Right lobe of liver (tissue), 6 donors: ENCODE results near the gene SGCG. TPM values are rescaled to one million over a fixed set of nuclear protein-coding genes. Genes with fewer than 3 reads are reported as not detected.
"Not testable (repeated sequence)": the region's sequence is repeated elsewhere in the genome, so short reads cannot be mapped to it uniquely, and the experiment has no call there.

Experiments used
- ATAC-seq, 4 donors: fragments of 200-7000 bp; cut with Tn5 transposase; one replicate each; pipeline ENCODE4 v1.9.1; 2020; ENCODE audit warnings: mild to moderate bottlenecking in 4 of 4, moderate library complexity in 4 of 4
- DNase-seq, 3 donors: peaks; one replicate each; pipeline ENCODE4 v3.0.0-alpha.2; 2020
- H3K27ac ChIP-seq, 3 donors: fragments of 200-600 bp; one replicate each; pipeline ENCODE4 v1.8.0; 2022
- H3K27me3 ChIP-seq, 2 donors: fragments of 200-600 bp; one replicate each; pipeline ENCODE4 v1.8.0; 2022
- H3K36me3 ChIP-seq, 4 donors: fragments of 200-600 bp; sonication (generic) in 1 of 4; one replicate each; pipeline versions ENCODE4 v1.5.1 to v1.8.0; 2017 to 2022; ENCODE audit warnings: control low read depth in 1 of 4
- H3K4me1 ChIP-seq, 4 donors: fragments of 200-600 bp; sonication (generic) in 1 of 4; one replicate each; pipeline versions ENCODE4 v1.5.1 to v1.8.0; 2017 to 2022; ENCODE audit warnings: control low read depth in 1 of 4
- H3K4me3 ChIP-seq, 3 donors: fragments of 200-600 bp; one replicate each; pipeline ENCODE4 v1.8.0; 2022
- H3K9me3 ChIP-seq, 4 donors: fragments of 200-600 bp; sonication (generic) in 1 of 4; one replicate each; pipeline versions ENCODE4 v1.5.1 to v1.8.0; 2017 to 2022; ENCODE audit warnings: control low read depth in 1 of 4
- POLR2A ChIP-seq: fragments of 450-650 bp; IDR thresholded peaks from one replicate; pipeline ENCODE4 v1.6.1; 2017; ENCODE audit warnings: antibody characterized with exemption, mild to moderate bottlenecking
- WGBS: methylation state at CpG from one replicate; pipeline ENCODE4 v1.1.6; 2018; ENCODE audit warnings: low coverage, low lambda C conversion rate; ENCODE audit not compliant: insufficient coverage; ENCODE audit errors: missing lambda C conversion rate; 5-methylcytosine and 5-hydroxymethylcytosine counted together
- intact Hi-C, 2 donors: fragments of 100-400 bp; cut with DNase I; formaldehyde crosslinking; loops; one replicate each; pipeline versions ENCODE4 v1.11.2 to v1.14.1; 2022
- total RNA-seq, 6 experiments: library from RNA; depleted of rRNA in 2 of 6; stranded (reverse); fragments of >200 nt in 2 of 6; fragmentation: NEBNext Ultra II Directional in 3 of 6; extraction: Animal tissue kit (Norgen Biotek cat#: 25700) in 3 of 6; gene quantifications; one replicate each; pipeline versions ENCODE4 v1.1.0 to v1.2.4, GENCODE V29; 2016 to 2023
- TF ChIP-seq, protein P1 (sequence below), 4 donors: fragments of 200-600 bp in 3 of 4; fragments of 450-650 bp in 1 of 4; IDR thresholded peaks; one replicate each; pipeline versions ENCODE4 v1.5.1 to v1.8.0; 2016 to 2022; ENCODE audit warnings: antibody characterized with exemption in 4 of 4, mild to moderate bottlenecking in 2 of 4
- donor health status: DM: no; HTN: yes; CAD: no.
- donor health status: DM: no; HTN: no; CAD: no.
- donor health status: DM: no; HTN: no; CAD: no.
- donor health status: DM: no; HTN: yes; CAD: no.
- donor health status: DM: no; HTN: yes; CAD: no.

The SGCG gene
- total RNA-seq, 6 experiments from 2014 or later: not detected

- Histone ChIP-seq H3K36me3 (no peaks in the 10 kb centered on the region), H3K27me3 (no peaks in the 10 kb centered on the region), H3K4me1 (no peaks in the 10 kb centered on the region), H3K27ac (no peak overlapping the region), H3K4me3 (no peak overlapping the region), H3K9me3 (no peaks in the 10 kb centered on the region)
- no peak for ATAC-seq
- WGBS: 24% methylated on average over 5 of the region's 5 CpGs
- intact Hi-C loops: no loop called here
- no peak for DNase-seq
- TF ChIP-seq, protein P1, sequence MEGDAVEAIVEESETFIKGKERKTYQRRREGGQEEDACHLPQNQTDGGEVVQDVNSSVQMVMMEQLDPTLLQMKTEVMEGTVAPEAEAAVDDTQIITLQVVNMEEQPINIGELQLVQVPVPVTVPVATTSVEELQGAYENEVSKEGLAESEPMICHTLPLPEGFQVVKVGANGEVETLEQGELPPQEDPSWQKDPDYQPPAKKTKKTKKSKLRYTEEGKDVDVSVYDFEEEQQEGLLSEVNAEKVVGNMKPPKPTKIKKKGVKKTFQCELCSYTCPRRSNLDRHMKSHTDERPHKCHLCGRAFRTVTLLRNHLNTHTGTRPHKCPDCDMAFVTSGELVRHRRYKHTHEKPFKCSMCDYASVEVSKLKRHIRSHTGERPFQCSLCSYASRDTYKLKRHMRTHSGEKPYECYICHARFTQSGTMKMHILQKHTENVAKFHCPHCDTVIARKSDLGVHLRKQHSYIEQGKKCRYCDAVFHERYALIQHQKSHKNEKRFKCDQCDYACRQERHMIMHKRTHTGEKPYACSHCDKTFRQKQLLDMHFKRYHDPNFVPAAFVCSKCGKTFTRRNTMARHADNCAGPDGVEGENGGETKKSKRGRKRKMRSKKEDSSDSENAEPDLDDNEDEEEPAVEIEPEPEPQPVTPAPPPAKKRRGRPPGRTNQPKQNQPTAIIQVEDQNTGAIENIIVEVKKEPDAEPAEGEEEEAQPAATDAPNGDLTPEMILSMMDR (IDR thresholded peaks at IDR 0.05): no peak
- no peak for TF ChIP-seq POLR2A
Measured at GRCh38 chr13:23279321-23279720, 98.5 kb downstream of the SGCG start.

DNA sequence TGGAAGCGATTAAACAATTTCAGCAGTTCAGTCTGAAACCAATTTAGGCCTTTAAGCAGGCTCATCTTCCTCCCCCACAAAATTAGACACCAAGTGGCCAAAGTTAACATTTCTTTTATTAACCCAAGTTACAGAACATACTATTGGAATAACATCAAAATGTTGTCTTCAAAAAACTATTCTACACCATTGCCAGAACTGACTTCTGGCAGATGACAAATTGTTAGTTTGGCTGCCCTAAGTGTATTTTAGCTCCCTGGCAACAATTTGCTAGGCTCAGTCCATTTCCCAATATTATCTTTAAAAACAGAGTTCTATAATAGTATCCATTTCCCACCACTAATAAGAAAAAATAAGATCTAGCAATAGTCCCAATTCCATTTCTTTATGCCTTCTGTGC is 107.8 kb downstream of the SGCG start:
- DNase-seq: no peak
- Histone ChIP-seq H3K4me1 (no peaks in the 10 kb centered on the region), H3K36me3 (no peaks in the 10 kb centered on the region), H3K27me3 (no peaks in the 10 kb centered on the region), H3K9me3 (no peaks in the 10 kb centered on the region), H3K4me3 (no peak overlapping the region), H3K27ac (no peak overlapping the region)
- no peak for ATAC-seq
- 68% methylated on average over 1 of the region's 1 CpG for WGBS
- intact Hi-C loops: no loop called here
- TF ChIP-seq, protein P1 (IDR thresholded peaks at IDR 0.05): no peak
- no peak for TF ChIP-seq POLR2A

DNA sequence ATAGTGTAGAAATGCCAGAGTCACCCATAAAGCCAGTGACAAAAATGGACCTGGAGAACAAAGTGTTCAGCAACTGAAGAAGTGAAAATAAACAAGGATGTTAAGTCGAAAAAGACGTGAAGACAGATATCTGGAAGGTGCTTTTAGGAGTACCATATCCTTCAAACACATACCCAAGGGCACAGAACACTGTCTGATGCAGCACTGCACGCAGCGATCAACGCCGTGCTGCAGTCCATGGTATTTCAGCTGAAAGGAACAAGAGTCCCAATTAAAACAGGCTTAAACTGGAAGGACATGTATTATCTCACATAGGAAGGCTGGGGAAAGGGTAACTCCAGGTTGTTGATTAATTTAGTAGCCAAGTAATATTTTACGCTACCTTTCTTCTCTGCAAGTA is 108.2 kb downstream of the SGCG start:
- no peak overlapping the region for H3K27ac ChIP-seq
- 57% methylated on average over 7 of the region's 7 CpGs for WGBS
- ATAC-seq (no peak), DNase-seq (no peak)
- no peaks in the 10 kb centered on the region for H3K9me3 ChIP-seq
- TF ChIP-seq, protein P1 (IDR thresholded peaks at IDR 0.05): no peak
- TF ChIP-seq POLR2A: no peak
- H3K4me3 ChIP-seq: no peak overlapping the region
- no peaks in the 10 kb centered on the region for H3K36me3 ChIP-seq
- H3K4me1 ChIP-seq: no peaks in the 10 kb centered on the region
- intact Hi-C loops: no loop called here
- no peaks in the 10 kb centered on the region for H3K27me3 ChIP-seq

DNA sequence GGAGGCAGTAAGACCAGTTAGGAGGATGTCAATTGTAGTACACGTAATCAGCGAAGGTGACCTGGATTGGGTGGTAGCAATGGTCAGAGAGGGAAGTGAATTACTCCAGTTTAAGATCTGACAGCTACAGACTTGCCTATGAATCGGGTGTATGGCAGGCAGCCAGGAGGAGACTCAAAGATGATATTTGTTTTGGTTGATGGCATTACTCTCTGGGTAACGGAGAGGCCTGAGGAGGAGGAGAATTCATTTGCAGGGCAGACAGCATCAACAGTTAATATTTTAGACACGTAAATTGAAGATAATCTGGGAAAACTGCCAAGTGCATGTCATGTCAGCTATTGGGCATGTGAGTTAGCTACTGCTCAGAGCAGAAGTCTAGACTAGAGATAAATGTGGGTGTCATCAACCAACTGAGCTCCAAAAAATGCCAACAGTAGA is 109.2 kb downstream of the SGCG start:
- intact Hi-C loops: no loop called here
- Histone ChIP-seq H3K36me3 (no peaks in the 10 kb centered on the region), H3K27ac (no peak overlapping the region), H3K4me3 (no peak overlapping the region), H3K27me3 (no peaks in the 10 kb centered on the region), H3K9me3 (no peaks in the 10 kb centered on the region), H3K4me1 (no peaks in the 10 kb centered on the region)
- ATAC-seq (no peak), DNase-seq (no peak)
- 37% methylated on average over 5 of the region's 5 CpGs for WGBS
- no peak for TF ChIP-seq POLR2A
- TF ChIP-seq, protein P1 (IDR thresholded peaks at IDR 0.05): no peak

DNA sequence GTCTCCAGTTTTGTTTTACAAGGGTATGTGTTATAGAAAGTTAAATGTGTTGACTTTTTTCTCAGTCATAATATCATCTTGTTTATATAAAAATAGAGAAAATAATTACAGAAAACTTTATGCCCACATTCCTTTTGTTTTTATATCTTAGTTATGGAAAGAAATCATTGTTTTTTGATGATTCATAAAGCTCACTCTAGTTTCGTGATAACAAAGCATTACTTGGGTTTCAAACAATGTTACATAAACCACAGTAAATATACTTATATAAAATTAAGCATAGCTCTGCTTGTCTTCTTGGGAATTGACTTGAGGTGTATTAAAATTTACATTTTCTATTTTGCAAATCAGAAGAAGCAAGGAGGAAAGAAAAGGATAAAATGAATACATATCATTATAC is 111.8 kb downstream of the SGCG start:
- Histone ChIP-seq H3K27ac (no peak overlapping the region), H3K4me3 (no peak overlapping the region), H3K27me3 (no peaks in the 10 kb centered on the region), H3K36me3 (no peaks in the 10 kb centered on the region), H3K9me3 (no peaks in the 10 kb centered on the region), H3K4me1 (no peaks in the 10 kb centered on the region)
- DNase-seq (no peak), ATAC-seq (no peak)
- intact Hi-C loops: no loop called here
- 28% methylated on average over 1 of the region's 1 CpG for WGBS
- TF ChIP-seq, protein P1 (IDR thresholded peaks at IDR 0.05): no peak
- TF ChIP-seq POLR2A: no peak

DNA sequence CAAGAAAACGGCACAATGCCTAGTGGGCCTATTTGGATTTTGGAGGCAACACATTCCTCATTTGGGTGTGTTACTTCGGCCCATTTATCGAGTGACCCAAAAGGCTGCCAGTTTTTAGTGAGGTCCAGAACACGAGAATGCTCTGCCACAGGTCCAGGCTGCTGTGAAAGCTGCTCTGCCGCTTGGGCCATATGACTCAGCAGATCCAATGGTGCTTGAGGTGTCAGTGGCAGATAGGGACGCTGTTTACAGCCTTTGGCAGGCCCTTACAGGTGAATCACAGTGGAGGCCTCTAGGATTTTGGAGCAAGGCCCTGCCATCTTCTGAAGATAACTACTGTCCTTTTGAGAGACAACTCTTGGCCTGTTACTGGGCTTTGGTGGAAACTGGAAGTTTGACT is 134.1 kb downstream of the SGCG start:
- H3K9me3 ChIP-seq, ATAC-seq, H3K4me1 ChIP-seq, H3K4me3 ChIP-seq, H3K27ac ChIP-seq, intact Hi-C loops, H3K27me3 ChIP-seq, H3K36me3 ChIP-seq, DNase-seq: not testable (repeated sequence)
- 20% methylated on average over 1 of the region's 6 CpGs for whole genome bisulfite sequencing
